ENCODE results near the gene CPA1.
A peak's percentile ranks its signal among the peaks of the same experiment; 100 is the strongest.

CPA1 gene

GRCh38 chr7:130377178-130377577 is 3.1 kb upstream of the CPA1 start:
- Histone ChIP-seq H3K27ac (replicated peaks; ENCODE audit: low read length) (no peak overlapping the region), H2AK5ac (ENCODE audit: low read depth, low read length) (no peak overlapping the region), H3K27me3 (ENCODE audit: control insufficient read depth in 3 of 3, insufficient read depth in 3 of 3, low read depth in 1 of 3, low read length in 3 of 3) (no peaks in the 10 kb centered on the region), H4K91ac (ENCODE audit: low read depth, low read length, poor library complexity) (no peak overlapping the region), H3K36me3 (replicated peaks in 1 of 2; ENCODE audit: control insufficient read depth in 2 of 2, insufficient read depth in 2 of 2, low read length in 2 of 2) (no peaks in the 10 kb centered on the region), H3K4ac (ENCODE audit: low read length) (no peak overlapping the region), H3K14ac (ENCODE audit: low read length) (no peak overlapping the region), H2BK12ac (ENCODE audit: low read length) (no peak overlapping the region), H4K8ac (ENCODE audit: low read depth, low read length) (no peak overlapping the region), H3K4me3 (ENCODE audit: low read length in 2 of 2) (no peak overlapping the region), H3K9ac (ENCODE audit: low read depth, low read length, poor library complexity) (no peak overlapping the region), H3K79me1 (ENCODE audit: low read depth, low read length) (no peaks in the 10 kb centered on the region), H2BK120ac (ENCODE audit: low read depth, low read length) (no peak overlapping the region), H3K9me3 (replicated peaks in 1 of 2; ENCODE audit: control insufficient read depth in 2 of 2, insufficient read depth in 1 of 2, low read depth in 1 of 2, low read length in 2 of 2) (peaks cover 5 to 13% of the 10 kb centered on the region in 2 donors), H3K18ac (ENCODE audit: low read length) (no peak overlapping the region), H3K4me1 (ENCODE audit: control insufficient read depth in 2 of 2, insufficient read depth in 1 of 2, low read depth in 1 of 2, low read length in 2 of 2) (peaks cover 21 to 24% of the 10 kb centered on the region in 2 donors), H3K23ac (ENCODE audit: low read depth, low read length, poor library complexity) (no peak overlapping the region), H3K4me2 (ENCODE audit: insufficient read depth, low read length, poor library complexity, severe bottlenecking) (no peak overlapping the region), H2AFZ (ENCODE audit: low read length) (no peak overlapping the region), H2BK15ac (ENCODE audit: low read length) (no peak overlapping the region), H2BK5ac (ENCODE audit: low read length) (no peak overlapping the region)
- DNase-seq (ENCODE audit: low spot score) = no peak
- WGBS, 2 donors (ENCODE audit: extremely low coverage in 2 of 2, insufficient read length in 2 of 2, insufficient replicate concordance in 1 of 2) = no CpG with 5 or more reads among the region's 6 CpGs

- no peaks in the 10 kb centered on the region for H3K79me1 ChIP-seq (ENCODE audit: low read depth, low read length)
- no peaks in the 10 kb centered on the region for H3K27me3 ChIP-seq (ENCODE audit: control insufficient read depth in 3 of 3, insufficient read depth in 3 of 3, low read depth in 1 of 3, low read length in 3 of 3)
- no peak overlapping the region for H4K8ac ChIP-seq (ENCODE audit: low read depth, low read length)
- H3K9me3 ChIP-seq (replicated peaks in 1 of 2; ENCODE audit: control insufficient read depth in 2 of 2, insufficient read depth in 1 of 2, low read depth in 1 of 2, low read length in 2 of 2) = peaks cover 5 to 13% of the 10 kb centered on the region in 2 donors
- H3K27ac ChIP-seq (replicated peaks; ENCODE audit: low read length) = no peak overlapping the region
- no peak overlapping the region for H3K4ac ChIP-seq (ENCODE audit: low read length)
- no peak for DNase-seq (ENCODE audit: low spot score)
- H3K4me2 ChIP-seq (ENCODE audit: insufficient read depth, low read length, poor library complexity, severe bottlenecking) = no peak overlapping the region
- H2AFZ ChIP-seq (ENCODE audit: low read length) = no peak overlapping the region
- WGBS, 2 donors (ENCODE audit: extremely low coverage in 2 of 2, insufficient read length in 2 of 2, insufficient replicate concordance in 1 of 2) = no CpG with 5 or more reads among the region's 7 CpGs
- H2BK5ac ChIP-seq (ENCODE audit: low read length) = peak overlapping the region; percentile 30
- no peak overlapping the region for H3K4me3 ChIP-seq (ENCODE audit: low read length in 2 of 2)
- no peak overlapping the region for H3K9ac ChIP-seq (ENCODE audit: low read depth, low read length, poor library complexity)
- peak overlapping the region; percentile 82 for H3K18ac ChIP-seq (ENCODE audit: low read length)
- peak overlapping the region; percentile 37 for H2BK15ac ChIP-seq (ENCODE audit: low read length)
- peak overlapping the region; percentile 94 for H2AK5ac ChIP-seq (ENCODE audit: low read depth, low read length)
- no peak overlapping the region for H2BK12ac ChIP-seq (ENCODE audit: low read length)
- no peak overlapping the region for H3K14ac ChIP-seq (ENCODE audit: low read length)
- H3K36me3 ChIP-seq (replicated peaks in 1 of 2; ENCODE audit: control insufficient read depth in 2 of 2, insufficient read depth in 2 of 2, low read length in 2 of 2) = no peaks in the 10 kb centered on the region
- H3K4me1 ChIP-seq (ENCODE audit: control insufficient read depth in 2 of 2, insufficient read depth in 1 of 2, low read depth in 1 of 2, low read length in 2 of 2) = peaks cover 13 to 15% of the 10 kb centered on the region in 2 donors
- H3K23ac ChIP-seq (ENCODE audit: low read depth, low read length, poor library complexity) = no peak overlapping the region
- H4K91ac ChIP-seq (ENCODE audit: low read depth, low read length, poor library complexity) = no peak overlapping the region
- H2BK120ac ChIP-seq (ENCODE audit: low read depth, low read length) = no peak overlapping the region
These were observed 1.3 kb upstream of the CPA1 start for GRCh38 chr7:130379019-130379418.

GRCh38 chr7:130379532-130379920 is 768 bp upstream of the CPA1 start:
- Histone ChIP-seq H3K4me1 (ENCODE audit: control insufficient read depth in 2 of 2, insufficient read depth in 1 of 2, low read depth in 1 of 2, low read length in 2 of 2) (peaks cover 13 to 15% of the 10 kb centered on the region in 2 donors), H3K36me3 (replicated peaks in 1 of 2; ENCODE audit: control insufficient read depth in 2 of 2, insufficient read depth in 2 of 2, low read length in 2 of 2) (no peaks in the 10 kb centered on the region), H3K4ac (ENCODE audit: low read length) (peak overlapping the region; percentile 45), H2AK5ac (ENCODE audit: low read depth, low read length) (peak overlapping the region; percentile 94), H3K23ac (ENCODE audit: low read depth, low read length, poor library complexity) (no peak overlapping the region), H2BK120ac (ENCODE audit: low read depth, low read length) (peak overlapping the region; percentile 12), H2BK12ac (ENCODE audit: low read length) (no peak overlapping the region), H4K8ac (ENCODE audit: low read depth, low read length) (no peak overlapping the region), H3K4me3 (ENCODE audit: low read length in 2 of 2) (no peak overlapping the region), H3K79me1 (ENCODE audit: low read depth, low read length) (no peaks in the 10 kb centered on the region), H3K27me3 (ENCODE audit: control insufficient read depth in 3 of 3, insufficient read depth in 3 of 3, low read depth in 1 of 3, low read length in 3 of 3) (no peaks in the 10 kb centered on the region), H3K4me2 (ENCODE audit: insufficient read depth, low read length, poor library complexity, severe bottlenecking) (no peak overlapping the region), H3K18ac (ENCODE audit: low read length) (peak overlapping the region; percentile 82), H4K91ac (ENCODE audit: low read depth, low read length, poor library complexity) (no peak overlapping the region), H3K9me3 (replicated peaks in 1 of 2; ENCODE audit: control insufficient read depth in 2 of 2, insufficient read depth in 1 of 2, low read depth in 1 of 2, low read length in 2 of 2) (peaks cover 5 to 13% of the 10 kb centered on the region in 2 donors), H3K9ac (ENCODE audit: low read depth, low read length, poor library complexity) (no peak overlapping the region), H2BK5ac (ENCODE audit: low read length) (peak overlapping the region; percentile 30), H3K27ac (replicated peaks; ENCODE audit: low read length) (no peak overlapping the region), H2AFZ (ENCODE audit: low read length) (peak overlapping the region; percentile 84), H3K14ac (ENCODE audit: low read length) (no peak overlapping the region), H2BK15ac (ENCODE audit: low read length) (peak overlapping the region; percentile 37)
- DNase-seq (ENCODE audit: low spot score) = no peak
- WGBS, 2 donors (ENCODE audit: extremely low coverage in 2 of 2, insufficient read length in 2 of 2, insufficient replicate concordance in 1 of 2) = no CpG with 5 or more reads among the region's 10 CpGs

- H3K4me2 ChIP-seq (ENCODE audit: insufficient read depth, low read length, poor library complexity, severe bottlenecking) = no peak overlapping the region
- H2AK5ac ChIP-seq (ENCODE audit: low read depth, low read length) = peak overlapping the region; percentile 71
- H3K4me1 ChIP-seq (ENCODE audit: control insufficient read depth in 2 of 2, insufficient read depth in 1 of 2, low read depth in 1 of 2, low read length in 2 of 2) = peaks cover 13 to 15% of the 10 kb centered on the region in 2 donors
- H2AFZ ChIP-seq (ENCODE audit: low read length) = peak overlapping the region; percentile 84
- H3K36me3 ChIP-seq (replicated peaks in 1 of 2; ENCODE audit: control insufficient read depth in 2 of 2, insufficient read depth in 2 of 2, low read length in 2 of 2) = no peaks in the 10 kb centered on the region
- WGBS, 2 donors (ENCODE audit: extremely low coverage in 2 of 2, insufficient read length in 2 of 2, insufficient replicate concordance in 1 of 2) = no CpG with 5 or more reads among the region's 7 CpGs
- H3K23ac ChIP-seq (ENCODE audit: low read depth, low read length, poor library complexity) = no peak overlapping the region
- no peak overlapping the region for H3K4me3 ChIP-seq (ENCODE audit: low read length in 2 of 2)
- H2BK12ac ChIP-seq (ENCODE audit: low read length) = no peak overlapping the region
- no peaks in the 10 kb centered on the region for H3K27me3 ChIP-seq (ENCODE audit: control insufficient read depth in 3 of 3, insufficient read depth in 3 of 3, low read depth in 1 of 3, low read length in 3 of 3)
- no peaks in the 10 kb centered on the region for H3K79me1 ChIP-seq (ENCODE audit: low read depth, low read length)
- peak overlapping the region; percentile 68 for H3K18ac ChIP-seq (ENCODE audit: low read length)
- no peak overlapping the region for H4K91ac ChIP-seq (ENCODE audit: low read depth, low read length, poor library complexity)
- no peak overlapping the region for H3K9ac ChIP-seq (ENCODE audit: low read depth, low read length, poor library complexity)
- H4K8ac ChIP-seq (ENCODE audit: low read depth, low read length) = no peak overlapping the region
- peak overlapping the region; percentile 37 for H2BK15ac ChIP-seq (ENCODE audit: low read length)
- no peak overlapping the region for H3K27ac ChIP-seq (replicated peaks; ENCODE audit: low read length)
- peak overlapping the region; percentile 30 for H2BK5ac ChIP-seq (ENCODE audit: low read length)
- no peak for DNase-seq (ENCODE audit: low spot score)
- H3K9me3 ChIP-seq (replicated peaks in 1 of 2; ENCODE audit: control insufficient read depth in 2 of 2, insufficient read depth in 1 of 2, low read depth in 1 of 2, low read length in 2 of 2) = peaks cover 3 to 10% of the 10 kb centered on the region in 2 donors
- peak overlapping the region; percentile 84 for H2BK120ac ChIP-seq (ENCODE audit: low read depth, low read length)
- H3K4ac ChIP-seq (ENCODE audit: low read length) = peak overlapping the region; percentile 30
- H3K14ac ChIP-seq (ENCODE audit: low read length) = no peak overlapping the region
These were observed 664 bp downstream of the CPA1 start for GRCh38 chr7:130380861-130381455.
